Measurements from ENCODE around the gene EHD3. TPM values are rescaled to one million over a fixed set of nuclear protein-coding genes. Genes with fewer than 3 reads are reported as not detected.

EHD3 gene
- total and polyA plus RNA-seq, 10 of the 15 experiments (the other 5 are each of a cell fraction or from before 2014, with no cell fraction given): 1.1 to 10.9 (median 8.2) TPM

DNA sequence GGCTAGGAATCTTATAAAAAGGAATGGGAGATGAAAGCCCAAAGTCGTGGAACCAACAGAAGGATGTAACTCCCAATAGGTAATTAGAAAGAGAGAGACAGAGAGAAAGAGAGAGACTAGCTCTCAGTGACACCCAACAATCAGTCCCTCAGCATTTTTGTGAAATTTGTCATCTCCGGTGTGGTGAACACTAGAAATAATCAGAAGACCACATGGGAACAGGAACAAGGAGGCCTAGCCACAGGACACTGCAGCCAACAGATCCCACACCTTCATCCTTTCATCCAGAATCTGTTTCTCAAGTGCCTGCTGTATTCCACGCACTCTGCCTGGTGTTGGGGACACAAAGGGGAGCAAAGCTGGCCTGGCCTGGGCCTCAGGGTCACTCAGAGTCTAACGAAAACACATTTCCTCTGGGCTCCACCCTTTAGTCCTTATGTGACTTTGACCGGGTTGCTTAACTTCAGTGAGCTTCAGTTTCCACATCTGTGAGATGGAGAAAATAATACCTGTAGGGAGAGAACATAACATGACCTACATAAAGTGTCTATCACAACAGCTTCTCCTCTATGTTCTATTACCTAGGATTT, 53.1 kb downstream of the EHD3 start:
- TF ChIP-seq USF1 (IDR thresholded peaks at IDR 0.05; ENCODE audit: borderline replicate concordance, extremely low read length, insufficient read depth, low read depth, low read length): no peak
- no peak for TF ChIP-seq CBFB (IDR thresholded peaks at IDR 0.05; ENCODE audit: low read depth)
- no peak for TF ChIP-seq YY1 (IDR thresholded peaks at IDR 0.05; ENCODE audit: low read depth, low read length)
- no peak for TF ChIP-seq BHLHE40 (IDR thresholded peaks at IDR 0.05; ENCODE audit: borderline replicate concordance in 1 of 2, low read depth in 2 of 2, low read length in 1 of 2)
- TF ChIP-seq MTA3 (IDR thresholded peaks at IDR 0.05; ENCODE audit: borderline replicate concordance, low read length): no peak
- TF ChIP-seq GABPA (IDR thresholded peaks at IDR 0.05; ENCODE audit: low read depth): no peak
- TF ChIP-seq CHD4 (IDR thresholded peaks at IDR 0.05): no peak
- no peak for TF ChIP-seq E4F1 (IDR thresholded peaks at IDR 0.05; ENCODE audit: borderline replicate concordance, partially characterized antibody)
- TF ChIP-seq MEF2B (IDR thresholded peaks at IDR 0.05; ENCODE audit: partially characterized antibody, poor library complexity, severe bottlenecking): no peak
- no peak for TF ChIP-seq SP1 (IDR thresholded peaks at IDR 0.05; ENCODE audit: low read depth, low read length)
- TF ChIP-seq TAF1 (IDR thresholded peaks at IDR 0.05; ENCODE audit: borderline replicate concordance, low read depth, low read length): no peak
- no peak for TF ChIP-seq ESRRA (IDR thresholded peaks at IDR 0.05; ENCODE audit: low read length)
- BruUV-seq (replicated peaks): no TSS peak
- no peak overlapping the region for H3K4me3 ChIP-seq
- H3K9me3 ChIP-seq (replicated peaks; ENCODE audit: control insufficient read depth, insufficient read depth, low read length): no peaks in the 10 kb centered on the region
- intact Hi-C loops (cut with micrococcal nuclease; ENCODE audit: unreplicated experiment) (no loop called here), in situ Hi-C loops (cut with MboI) (no loop called here)
- no peaks in the 10 kb centered on the region for H3K79me2 ChIP-seq (ENCODE audit: control insufficient read depth, insufficient read depth, low read length)
- ATAC-seq (no peak), FAIRE-seq (no peak), DNase-seq (ENCODE audit: low read depth, low spot score) (no peak)
- POLR2A ChIA-PET: interaction anchor here (1.2 kb wide), 1 partner anchor 33 kb away, joined by 3 read pairs; no protein-coding TSS in a partner anchor
- SMC1A ChIA-PET (ENCODE audit: uncharacterized antibody, unreplicated experiment): interaction anchor here (1.5 kb wide), 1 partner anchor 29 kb away, joined by 3 read pairs; no protein-coding TSS in a partner anchor
- H3K27me3 ChIP-seq (replicated peaks in 1 of 2; ENCODE audit: control insufficient read depth in 2 of 2, insufficient read depth in 2 of 2, low read length in 1 of 2): no peaks in the 10 kb centered on the region
- H3K4me2 ChIP-seq (ENCODE audit: control insufficient read depth, insufficient read depth): no peak overlapping the region
- H3K27ac ChIP-seq (ENCODE audit: control insufficient read depth, insufficient read depth): no peak overlapping the region
- H3K4me1 ChIP-seq (ENCODE audit: control insufficient read depth, insufficient read depth, low read length): no peaks in the 10 kb centered on the region
- no peaks in the 10 kb centered on the region for H4K20me1 ChIP-seq (ENCODE audit: control insufficient read depth, insufficient read depth)
- H3K36me3 ChIP-seq (ENCODE audit: control insufficient read depth in 2 of 2, insufficient read depth in 2 of 2, low read length in 1 of 2): no peaks in the 10 kb centered on the region
- CTCF ChIA-PET: interaction anchor here (0.6 to 1.4 kb wide), 2 partner anchors 9 to 16 kb away, joined by 3 to 4 read pairs; no protein-coding TSS in a partner anchor
- H2AFZ ChIP-seq (ENCODE audit: control insufficient read depth, low read depth, low read length): no peak overlapping the region
- RAD21 ChIA-PET (ENCODE audit: unreplicated experiment): interaction anchor here (1.4 kb wide), 1 partner anchor 46 kb away, joined by 4 read pairs; no protein-coding TSS in a partner anchor
- H3K9ac ChIP-seq (ENCODE audit: control insufficient read depth, insufficient read depth, low read length): no peak overlapping the region
- WGBS (ENCODE audit: insufficient coverage, insufficient replicate concordance, low lambda C conversion rate, missing lambda C conversion rate): 25% methylated on average over 5 of the region's 5 CpGs
